K562 treated with DMSO at 1 percent for 24 hours (cell line): ENCODE measurements around the gene APOBEC3C. TPM values are rescaled to one million over a fixed set of nuclear protein-coding genes. Genes with fewer than 3 reads are reported as not detected.

Experiments
- total RNA-seq: library from RNA; unstranded; fragments of 300-600 nt; gene quantifications from 2 replicates; pipeline ENCODE4 v1.2.3, GENCODE V29; 2022; ENCODE audit warnings: low read depth; ENCODE audit not compliant: insufficient read depth

The APOBEC3C gene
- total RNA-seq = 44.4 and 50.0 TPM in 2 replicates

DNA sequence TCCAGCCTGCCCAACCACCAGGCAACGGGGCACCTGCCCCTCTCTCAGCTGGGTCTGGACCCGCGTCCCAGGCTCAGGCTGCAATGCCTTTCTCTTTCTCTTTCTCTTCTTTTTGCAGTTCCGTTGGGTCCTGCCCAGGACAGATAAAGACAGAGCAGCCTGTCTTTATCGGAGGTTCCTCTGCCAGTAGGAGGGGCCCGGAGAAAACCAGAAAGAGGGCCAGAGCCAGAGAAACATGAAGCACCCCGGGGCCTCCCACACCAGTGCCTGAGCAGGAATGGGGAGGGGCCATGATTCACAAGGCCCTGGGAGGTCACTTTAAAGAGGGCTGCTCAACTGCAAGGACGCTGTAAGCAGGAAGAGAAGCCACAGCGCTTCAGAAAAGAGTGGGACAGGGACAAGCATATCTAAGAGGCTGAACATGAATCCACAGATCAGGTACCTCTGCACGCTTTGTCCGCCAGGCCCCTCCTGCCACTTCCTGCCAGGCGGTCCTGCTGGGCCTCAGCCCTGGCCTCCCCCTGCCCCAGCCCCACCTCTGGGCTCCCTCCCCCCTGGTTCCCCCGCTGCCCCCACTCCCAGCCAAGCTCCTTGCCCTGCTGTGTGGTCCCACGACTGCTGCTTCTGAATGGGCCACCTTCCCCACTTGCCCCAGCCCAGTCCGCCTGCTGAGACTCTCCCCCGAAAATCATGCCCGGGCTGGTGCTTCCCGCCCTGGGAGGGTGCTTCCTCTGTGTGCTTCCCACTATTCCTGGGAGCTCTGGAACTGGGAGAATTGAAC, at the start of gene APOBEC3C:
Gene APOBEC3C, plus strand, starts transcription at position 316 of the 781 bp plus-strand sequence. Its CDS starts 106 bp downstream, at position 422.

DNA sequence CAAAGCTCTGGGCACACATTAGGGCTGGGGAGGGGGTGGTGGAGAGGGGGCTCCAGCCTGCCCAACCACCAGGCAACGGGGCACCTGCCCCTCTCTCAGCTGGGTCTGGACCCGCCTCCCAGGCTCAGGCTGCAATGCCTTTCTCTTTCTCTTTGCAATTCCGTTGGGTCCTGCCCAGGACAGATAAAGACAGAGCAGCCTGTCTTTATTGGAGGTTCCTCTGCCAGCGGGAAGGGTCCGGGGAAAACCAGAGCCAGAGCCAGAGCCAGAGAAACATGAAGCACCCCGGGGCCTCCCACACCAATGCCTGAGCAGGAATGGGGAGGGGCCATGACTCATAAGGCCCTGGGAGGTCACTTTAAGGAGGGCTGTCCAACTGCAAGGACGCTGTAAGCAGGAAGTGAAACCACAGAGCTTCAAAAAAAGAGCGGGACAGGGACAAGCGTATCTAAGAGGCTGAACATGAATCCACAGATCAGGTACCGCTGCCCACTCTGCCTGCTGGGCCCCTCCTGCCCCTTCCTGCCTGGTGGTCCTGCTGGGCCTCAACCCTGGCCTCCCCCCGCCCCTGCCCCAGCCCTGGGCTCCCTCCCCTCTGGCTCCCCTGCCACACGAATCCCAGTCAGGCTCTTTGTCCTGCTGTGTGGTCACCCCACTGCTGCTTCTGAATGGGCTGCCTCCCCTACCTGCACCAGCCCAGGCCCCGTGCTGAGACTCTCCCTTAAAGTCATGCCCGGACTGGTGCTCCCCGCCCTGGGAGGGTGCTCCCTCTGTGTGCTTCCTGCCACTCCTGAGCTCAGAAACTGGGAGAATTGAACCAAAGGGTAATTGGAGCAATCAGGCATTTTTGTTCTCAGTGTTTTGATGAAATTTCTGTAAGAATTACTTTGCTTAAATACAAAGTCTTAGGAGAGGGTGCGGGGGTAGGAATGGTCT, 31.8 kb upstream of the APOBEC3C start, which contains the start of gene APOBEC3B:
Gene APOBEC3B, plus strand, starts transcription at position 356 of the 936 bp plus-strand sequence. Its CDS starts 107 bp downstream, at position 463.

DNA sequence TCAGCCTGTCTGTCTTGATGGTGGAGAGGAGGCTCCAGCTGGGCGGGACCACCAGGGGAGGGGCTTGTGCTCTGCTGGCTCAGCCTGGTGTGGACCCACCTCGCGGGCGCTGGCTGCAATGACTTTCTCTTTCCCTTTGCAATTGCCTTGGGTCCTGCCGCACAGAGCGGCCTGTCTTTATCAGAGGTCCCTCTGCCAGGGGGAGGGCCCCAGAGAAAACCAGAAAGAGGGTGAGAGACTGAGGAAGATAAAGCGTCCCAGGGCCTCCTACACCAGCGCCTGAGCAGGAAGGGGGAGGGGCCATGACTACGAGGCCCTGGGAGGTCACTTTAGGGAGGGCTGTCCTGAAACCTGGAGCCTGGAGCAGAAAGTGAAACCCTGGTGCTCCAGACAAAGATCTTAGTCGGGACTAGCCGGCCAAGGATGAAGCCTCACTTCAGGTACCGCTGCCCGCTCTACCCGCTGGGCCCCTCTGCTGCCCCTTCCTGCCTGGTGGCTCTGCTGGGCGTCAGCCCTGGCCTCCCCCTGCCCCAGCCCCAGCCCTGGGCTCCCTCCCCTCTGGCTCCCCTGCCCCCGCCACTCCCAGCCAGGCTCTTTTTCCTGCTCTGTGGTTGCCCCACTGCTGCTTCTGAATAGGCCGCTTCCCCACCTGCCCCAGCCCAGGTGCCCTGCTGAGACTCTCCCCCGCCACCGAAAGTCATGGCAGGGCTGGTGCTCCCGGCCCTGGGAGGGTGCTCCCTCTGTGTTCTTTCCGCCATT, 26.7 kb downstream of the APOBEC3C start, which contains the start of gene APOBEC3F:
Gene APOBEC3F, plus strand, starts transcription at position 327 of the 759 bp plus-strand sequence. Its CDS starts 97 bp downstream, at position 424.

Other genes with a start within 250 kb of the APOBEC3C start
- 15.3 and 16.5 TPM in 2 replicates for gene DNAL4, start 220.1 kb upstream of the APOBEC3C start, total RNA-seq
- gene NPTXR, start 170.2 kb upstream of the APOBEC3C start, total RNA-seq = 5.1 and 5.8 TPM in 2 replicates
- 12.3 and 12.5 TPM in 2 replicates for gene CBX6, start 142.0 kb upstream of the APOBEC3C start, total RNA-seq
- gene APOBEC3A, start 56.6 kb upstream of the APOBEC3C start, total RNA-seq = not detected in 2 replicates
- 65.1 and 67.3 TPM in 2 replicates for gene APOBEC3B, start 31.9 kb upstream of the APOBEC3C start, total RNA-seq
- 5.3 and 6.7 TPM in 2 replicates for gene APOBEC3D, start 6.9 kb downstream of the APOBEC3C start, total RNA-seq
- gene APOBEC3F, start 26.6 kb downstream of the APOBEC3C start, total RNA-seq = 4.4 TPM in 2 replicates
- gene APOBEC3G, start 63.0 kb downstream of the APOBEC3C start, total RNA-seq = 9.4 and 10.8 TPM in 2 replicates
- not detected in 2 replicates for gene APOBEC3H, start 83.0 kb downstream of the APOBEC3C start, total RNA-seq
- 7.4 and 9.1 TPM in 2 replicates for gene CBX7, start 138.4 kb downstream of the APOBEC3C start, total RNA-seq
- gene PDGFB, start 230.7 kb downstream of the APOBEC3C start, total RNA-seq = 0.36 and 0.69 TPM in 2 replicates